GM12878 (cell line): Measurements from ENCODE around the gene STARD3. TPM values are rescaled to one million over a fixed set of nuclear protein-coding genes. Genes with fewer than 3 reads are reported as not detected.
A peak's percentile ranks its signal among the peaks of the same experiment; 100 is the strongest.

Experiments used
- ATAC-seq: fragments of 200-7000 bp; cut with Tn5 transposase; 3 replicates; pipeline ENCODE4 v1.9.1; 2020; ENCODE audit warnings: mild to moderate bottlenecking, moderate library complexity
- BruUV-seq: library from RNA; stranded (reverse); fragments of 400-500 nt; replicated peaks from 2 replicates; lab custom pipeline; 2021; lab: Mats Ljungman, UMichigan
- CTCF ChIA-PET: fragments of 300-600 bp; sonication (Branson Sonifier 250); formaldehyde crosslinking; extraction: SDS; loops from one replicate; lab custom pipeline; 2021; ENCODE audit warnings: inconsistent platforms; lab: Yijun Ruan, JAX
- POLR2A ChIA-PET: fragments of 350-600 bp; formaldehyde crosslinking; extraction: SDS; loops from one replicate; lab custom pipeline; 2021; ENCODE audit warnings: inconsistent platforms; lab: Charles Lee
- RAD21 ChIA-PET: fragments of 300-600 bp; sonication (Branson Sonifier 250); formaldehyde crosslinking; loops from one replicate; lab custom pipeline; 2023; ENCODE audit warnings: antibody characterized with exemption; ENCODE audit not compliant: unreplicated experiment; lab: Charles Lee
- SMC1A ChIA-PET: fragments of 300-600 bp; sonication (Branson Sonifier 250); formaldehyde crosslinking; loops from one replicate; lab custom pipeline; 2023; ENCODE audit not compliant: unreplicated experiment, uncharacterized antibody; lab: Charles Lee
- DNase-seq: peaks from one replicate; pipeline ENCODE4 v3.0.0-alpha.2; 2011; ENCODE audit warnings: low read depth, low spot score
- FAIRE-seq: peaks from 3 replicates; lab custom pipeline; 2011; peaks lifted over from hg19 to GRCh38; lab: Jason Lieb, UNC
- H2AFZ ChIP-seq: 2 replicates; pipeline ENCODE4 v1.6.0; 2011; ENCODE audit warnings: low read depth, low read length, control low read depth; ENCODE audit not compliant: control insufficient read depth
- H3K27ac ChIP-seq: 2 replicates; pipeline ENCODE4 v1.5.1; 2011; ENCODE audit warnings: control low read depth; ENCODE audit not compliant: control insufficient read depth, insufficient read depth
- H3K27me3 ChIP-seq, 2 experiments: replicated peaks in 1 of 2; 2 replicates each; pipeline versions ENCODE4 v1.6.0 to v1.6.1; 2011; ENCODE audit warnings: low read length in 1 of 2; ENCODE audit not compliant: control insufficient read depth in 2 of 2, insufficient read depth in 2 of 2
- H3K36me3 ChIP-seq, 2 experiments: 2 replicates each; pipeline ENCODE4 v1.5.1; 2011; ENCODE audit warnings: low read length in 1 of 2; ENCODE audit not compliant: control insufficient read depth in 2 of 2, insufficient read depth in 2 of 2
- H3K4me1 ChIP-seq: 2 replicates; pipeline ENCODE4 v1.6.1; 2011; ENCODE audit warnings: mild to moderate bottlenecking, low read length, moderate library complexity, mixed read lengths; ENCODE audit not compliant: control insufficient read depth, insufficient read depth
- H3K4me2 ChIP-seq: 2 replicates; pipeline ENCODE4 v1.6.0; 2011; ENCODE audit warnings: control low read depth; ENCODE audit not compliant: control insufficient read depth, insufficient read depth
- H3K4me3 ChIP-seq: fragments of 200-600 bp; sonication (generic); 2 replicates; pipeline ENCODE4 v1.5.1; 2016
- H3K79me2 ChIP-seq: 2 replicates; pipeline ENCODE4 v1.6.0; 2011; ENCODE audit warnings: low read length; ENCODE audit not compliant: control insufficient read depth, insufficient read depth
- H3K9ac ChIP-seq: 2 replicates; pipeline ENCODE4 v1.8.0; 2011; ENCODE audit warnings: low read length, control low read depth, mixed read lengths; ENCODE audit not compliant: control insufficient read depth, insufficient read depth
- H3K9me3 ChIP-seq: replicated peaks from 3 replicates; pipeline ENCODE4 v1.5.1; 2011; ENCODE audit warnings: mild to moderate bottlenecking, low read length; ENCODE audit not compliant: control insufficient read depth, insufficient read depth
- H4K20me1 ChIP-seq: 2 replicates; pipeline ENCODE4 v1.6.0; 2011; ENCODE audit not compliant: control insufficient read depth, insufficient read depth
- ELK1 ChIP-seq: IDR thresholded peaks from 2 replicates; pipeline ENCODE4 v1.6.1; 2012; ENCODE audit warnings: low read depth, low read length, improper control_type of control experiment
- IRF4 ChIP-seq: IDR thresholded peaks from 2 replicates; pipeline ENCODE4 v1.6.1; 2011; ENCODE audit warnings: low read depth, low read length
- LARP7 ChIP-seq: fragments of 450-650 bp; IDR thresholded peaks from 2 replicates; pipeline ENCODE4 v1.6.1; 2017; ENCODE audit warnings: mild to moderate bottlenecking
- NFXL1 ChIP-seq: fragments of 450-650 bp; IDR thresholded peaks from 2 replicates; pipeline ENCODE4 v1.6.1; 2017; ENCODE audit warnings: antibody characterized with exemption, mild to moderate bottlenecking, borderline replicate concordance
- SMARCA5 ChIP-seq: fragments of 450-650 bp; IDR thresholded peaks from 2 replicates; pipeline ENCODE4 v1.6.1; 2017; ENCODE audit warnings: mild to moderate bottlenecking
- TARDBP ChIP-seq: IDR thresholded peaks from 2 replicates; pipeline ENCODE4 v1.6.1; 2016; ENCODE audit warnings: borderline replicate concordance
- YBX1 ChIP-seq: fragments of 450-650 bp; IDR thresholded peaks from 2 replicates; pipeline ENCODE4 v1.6.1; 2016; ENCODE audit warnings: antibody characterized with exemption
- ZNF687 ChIP-seq: fragments of 450-650 bp; IDR thresholded peaks from 2 replicates; pipeline ENCODE4 v1.6.1; 2017; ENCODE audit warnings: mild to moderate bottlenecking, moderate library complexity
- WGBS: methylation state at CpG from one replicate; pipeline ENCODE4 v1.1.6; 2016; ENCODE audit warnings: low lambda C conversion rate; ENCODE audit not compliant: insufficient replicate concordance, insufficient coverage; ENCODE audit errors: missing lambda C conversion rate; 5-methylcytosine and 5-hydroxymethylcytosine counted together
- in situ Hi-C: fragments of 300-500 bp; cut with MboI; formaldehyde crosslinking; loops from 9 replicates; pipeline ENCODE4 v1.14.3; 2018; ENCODE audit warnings: mixed read lengths
- intact Hi-C: fragments of 100-400 bp; cut with micrococcal nuclease; formaldehyde crosslinking; loops from one replicate; pipeline ENCODE4 v1.14.2; 2022; ENCODE audit not compliant: unreplicated experiment
- polyA plus RNA-seq, 11 experiments: library from polyadenylated mRNA; depleted of rRNA in 4 of 11; unstranded in 6 of 11; stranded (reverse) in 5 of 11; fragments of >200 nt; fragmentation: Nextera tagmentation in 4 of 11; fragmentation: Illumina TruSeq in 1 of 11; extraction: Ambion mirVana in 4 of 11; extraction: Trizol in 1 of 11; gene quantifications; 1 replicate in 1 of 11; 2 replicates in 10 of 11; pipeline versions ENCODE4 v1.2.1 to v1.2.3, GENCODE V29; 2011 to 2016; ENCODE audit warnings: inconsistent platforms in 2 of 11, missing spikeins in 2 of 11, low read depth in 1 of 11
- total RNA-seq, 4 experiments: library from RNA; depleted of rRNA in 3 of 4; stranded (reverse); fragments of >200 nt in 3 of 4; fragmentation: Illumina TruSeq in 1 of 4; extraction: Trizol in 1 of 4; gene quantifications; 2 replicates each; pipeline versions ENCODE4 v1.2.1 to v1.2.3, GENCODE V29; 2013 to 2021
- TF ChIP-seq, protein P1 (sequence below): fragments of 450-650 bp; IDR thresholded peaks from 2 replicates; pipeline ENCODE4 v1.6.1; 2017; ENCODE audit warnings: low read depth, mild to moderate bottlenecking, moderate library complexity
- TF ChIP-seq, protein P2 (sequence below): fragments of 450-650 bp; IDR thresholded peaks from 2 replicates; pipeline ENCODE4 v1.6.1; 2016; ENCODE audit warnings: mild to moderate bottlenecking, moderate library complexity, borderline replicate concordance

The STARD3 gene
- total and polyA plus RNA-seq, 10 of the 15 experiments (the other 5 are each of a cell fraction or from before 2014, with no cell fraction given) = 0.08 to 62.7 (median 27.5) TPM

DNA sequence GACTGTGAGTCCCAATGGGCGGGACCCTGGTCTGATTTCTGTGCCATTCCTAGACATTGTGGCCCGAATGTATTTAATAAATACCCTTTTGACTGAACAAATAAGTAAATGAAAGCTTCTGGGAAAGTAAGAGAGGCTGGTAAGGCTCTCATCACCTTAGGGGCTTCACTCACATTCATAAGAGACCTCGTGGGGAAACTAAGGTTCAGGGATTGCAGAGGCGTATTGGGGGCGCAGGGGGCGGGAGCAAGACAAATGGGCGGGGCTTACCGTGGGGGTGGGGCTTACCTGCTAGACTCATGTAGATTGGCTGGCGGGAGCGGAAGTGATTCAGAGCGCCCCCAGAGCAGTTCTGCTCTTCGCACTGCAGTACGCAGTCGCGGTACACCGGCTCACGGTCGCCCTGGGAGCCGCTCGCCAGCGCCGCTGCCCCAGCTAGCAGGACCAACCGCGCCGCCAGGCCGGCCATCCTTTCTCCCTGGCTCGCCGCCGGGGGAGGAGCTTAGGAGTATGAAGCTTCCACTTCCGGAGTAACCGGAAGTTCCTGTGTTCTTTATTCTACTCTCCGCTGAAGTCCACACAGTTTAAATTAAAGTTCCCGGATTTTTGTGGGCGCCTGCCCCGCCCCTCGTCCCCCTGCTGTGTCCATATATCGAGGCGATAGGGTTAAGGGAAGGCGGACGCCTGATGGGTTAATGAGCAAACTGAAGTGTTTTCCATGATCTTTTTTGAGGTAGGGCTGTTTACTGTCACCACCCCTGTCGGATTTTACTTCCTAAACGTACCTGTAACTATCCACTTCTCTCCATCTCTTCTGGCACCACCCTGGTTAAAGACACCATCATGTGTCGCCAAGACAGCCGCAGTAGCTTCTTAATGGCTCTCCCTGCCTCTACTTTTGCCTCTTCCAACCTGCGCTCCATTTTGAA, 50.9 kb downstream of the STARD3 start, which contains the start of gene PGAP3:
TSS of gene PGAP3 (minus strand) at position 512 of the 929 bp plus-strand sequence. CDS start at position 469, 43 bp downstream.
- Histone ChIP-seq H3K4me3 (peak within 1 kb of the TSS; percentile 88), H3K9me3 (no peaks in the 10 kb centered on the region), H2AFZ (peak within 1 kb of the TSS; percentile 95), H3K9ac (peak within 1 kb of the TSS; percentile 80), H3K79me2 (no peaks in the 10 kb centered on the region; the same call in 1 of the 2 replicates), H3K4me2 (peak within 1 kb of the TSS; percentile 80), H3K4me1 (peaks cover 3% of the 10 kb centered on the region; the same call in 1 of the 2 replicates), H3K27me3 (no peaks in the 10 kb centered on the region), H3K36me3 (no peaks in the 10 kb centered on the region), H4K20me1 (no peaks in the 10 kb centered on the region), H3K27ac (peak within 1 kb of the TSS; percentile 74)
- FAIRE-seq (peak; percentile 88), ATAC-seq (peak; percentile 98), DNase-seq (peak; percentile 78)
- ChIA-PET RAD21 (interaction anchor here (0.9 to 2.2 kb wide), 5 partner anchors 12 to 66 kb away, joined by 3 to 10 read pairs (median 4); partner anchors contain the start of genes MIEN1 and PNMT), CTCF (interaction anchor here (0.6 to 1.9 kb wide), 15 partner anchors 10 to 292 kb away, joined by 3 to 10 read pairs (median 4); partner anchors contain the start of gene PSMD3), SMC1A (interaction anchor here (0.6 to 2.4 kb wide), 7 partner anchors 12 to 45 kb away, joined by 3 to 11 read pairs (median 4); partner anchors contain the start of genes MIEN1 and PNMT), POLR2A (interaction anchor here (0.5 to 1.6 kb wide), 8 partner anchors 9 to 78 kb away, joined by 3 to 9 read pairs (median 4); no protein-coding TSS in a partner anchor)
- intact Hi-C loops = no loop called here
- in situ Hi-C loops = no loop called here
- TSS peak; percentile 98 for BruUV-seq
- 3% methylated on average over 45 of the region's 45 CpGs for WGBS
- TF ChIP-seq, protein P1, sequence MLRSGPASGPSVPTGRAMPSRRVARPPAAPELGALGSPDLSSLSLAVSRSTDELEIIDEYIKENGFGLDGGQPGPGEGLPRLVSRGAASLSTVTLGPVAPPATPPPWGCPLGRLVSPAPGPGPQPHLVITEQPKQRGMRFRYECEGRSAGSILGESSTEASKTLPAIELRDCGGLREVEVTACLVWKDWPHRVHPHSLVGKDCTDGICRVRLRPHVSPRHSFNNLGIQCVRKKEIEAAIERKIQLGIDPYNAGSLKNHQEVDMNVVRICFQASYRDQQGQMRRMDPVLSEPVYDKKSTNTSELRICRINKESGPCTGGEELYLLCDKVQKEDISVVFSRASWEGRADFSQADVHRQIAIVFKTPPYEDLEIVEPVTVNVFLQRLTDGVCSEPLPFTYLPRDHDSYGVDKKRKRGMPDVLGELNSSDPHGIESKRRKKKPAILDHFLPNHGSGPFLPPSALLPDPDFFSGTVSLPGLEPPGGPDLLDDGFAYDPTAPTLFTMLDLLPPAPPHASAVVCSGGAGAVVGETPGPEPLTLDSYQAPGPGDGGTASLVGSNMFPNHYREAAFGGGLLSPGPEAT = peak; percentile 79
- TF ChIP-seq TARDBP (no peak), NFXL1 (no peak), SMARCA5 (no peak), LARP7 (0 out of 2 replicates have a peak, but pooled peaks have one; percentile 47), YBX1 (no peak), ELK1 (peak; percentile 86), ZNF687 (peak; percentile 25; the same call in 1 of the 2 replicates), IRF4 (no peak)
- TF ChIP-seq, protein P2, sequence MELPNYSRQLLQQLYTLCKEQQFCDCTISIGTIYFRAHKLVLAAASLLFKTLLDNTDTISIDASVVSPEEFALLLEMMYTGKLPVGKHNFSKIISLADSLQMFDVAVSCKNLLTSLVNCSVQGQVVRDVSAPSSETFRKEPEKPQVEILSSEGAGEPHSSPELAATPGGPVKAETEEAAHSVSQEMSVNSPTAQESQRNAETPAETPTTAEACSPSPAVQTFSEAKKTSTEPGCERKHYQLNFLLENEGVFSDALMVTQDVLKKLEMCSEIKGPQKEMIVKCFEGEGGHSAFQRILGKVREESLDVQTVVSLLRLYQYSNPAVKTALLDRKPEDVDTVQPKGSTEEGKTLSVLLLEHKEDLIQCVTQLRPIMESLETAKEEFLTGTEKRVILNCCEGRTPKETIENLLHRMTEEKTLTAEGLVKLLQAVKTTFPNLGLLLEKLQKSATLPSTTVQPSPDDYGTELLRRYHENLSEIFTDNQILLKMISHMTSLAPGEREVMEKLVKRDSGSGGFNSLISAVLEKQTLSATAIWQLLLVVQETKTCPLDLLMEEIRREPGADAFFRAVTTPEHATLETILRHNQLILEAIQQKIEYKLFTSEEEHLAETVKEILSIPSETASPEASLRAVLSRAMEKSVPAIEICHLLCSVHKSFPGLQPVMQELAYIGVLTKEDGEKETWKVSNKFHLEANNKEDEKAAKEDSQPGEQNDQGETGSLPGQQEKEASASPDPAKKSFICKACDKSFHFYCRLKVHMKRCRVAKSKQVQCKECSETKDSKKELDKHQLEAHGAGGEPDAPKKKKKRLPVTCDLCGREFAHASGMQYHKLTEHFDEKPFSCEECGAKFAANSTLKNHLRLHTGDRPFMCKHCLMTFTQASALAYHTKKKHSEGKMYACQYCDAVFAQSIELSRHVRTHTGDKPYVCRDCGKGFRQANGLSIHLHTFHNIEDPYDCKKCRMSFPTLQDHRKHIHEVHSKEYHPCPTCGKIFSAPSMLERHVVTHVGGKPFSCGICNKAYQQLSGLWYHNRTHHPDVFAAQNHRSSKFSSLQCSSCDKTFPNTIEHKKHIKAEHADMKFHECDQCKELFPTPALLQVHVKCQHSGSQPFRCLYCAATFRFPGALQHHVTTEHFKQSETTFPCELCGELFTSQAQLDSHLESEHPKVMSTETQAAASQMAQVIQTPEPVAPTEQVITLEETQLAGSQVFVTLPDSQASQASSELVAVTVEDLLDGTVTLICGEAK = peak; percentile 98
